Nephron progenitor cell (in vitro differentiated cells): Measurements from ENCODE around the gene LPAR2.

Experiments used
- DNase-seq: peaks from one replicate; pipeline ENCODE4 v3.0.0; 2021
- H3K27ac Mint-ChIP-seq: 2 replicates; pipeline ENCODE4 v1.8.0; 2021; ENCODE audit warnings: mild to moderate bottlenecking, moderate library complexity, mixed read lengths
- H3K27me3 Mint-ChIP-seq: 2 replicates; pipeline ENCODE4 v1.8.0; 2021; ENCODE audit warnings: mild to moderate bottlenecking, low read depth, mixed read lengths; ENCODE audit not compliant: poor library complexity
- H3K36me3 Mint-ChIP-seq: 2 replicates; pipeline ENCODE4 v1.8.0; 2021; ENCODE audit warnings: low read depth, mixed read lengths
- H3K4me1 Mint-ChIP-seq: 2 replicates; pipeline ENCODE4 v1.8.0; 2021; ENCODE audit warnings: mixed read lengths
- H3K4me3 Mint-ChIP-seq: 2 replicates; pipeline ENCODE4 v1.8.0; 2021; ENCODE audit warnings: mild to moderate bottlenecking, moderate library complexity, mixed read lengths
- H3K9me3 Mint-ChIP-seq: 2 replicates; pipeline ENCODE4 v1.8.0; 2021; ENCODE audit warnings: mild to moderate bottlenecking, moderate library complexity, mixed read lengths
- CTCF ChIP-seq: fragments of 200-600 bp; sonication (generic); IDR thresholded peaks from 2 replicates; pipeline ENCODE4 v1.5.0; 2021; ENCODE audit warnings: antibody characterized with exemption

LPAR2 gene

GRCh38 chr19:19655051-19655594 is 27.1 kb upstream of the LPAR2 start:
- Mint-ChIP-seq H3K4me3 (no peak overlapping the region), H3K27me3 (no peaks in the 10 kb centered on the region), H3K4me1 (no peaks in the 10 kb centered on the region), H3K36me3 (peaks cover 38% of the 10 kb centered on the region), H3K27ac (no peak overlapping the region), H3K9me3 (no peaks in the 10 kb centered on the region)
- DNase-seq: no peak
- TF ChIP-seq CTCF: no peak

- no peaks in the 10 kb centered on the region for H3K27me3 Mint-ChIP-seq
- TF ChIP-seq CTCF: no peak
- no peak overlapping the region for H3K27ac Mint-ChIP-seq
- no peaks in the 10 kb centered on the region for H3K4me1 Mint-ChIP-seq
- peaks cover 39% of the 10 kb centered on the region for H3K36me3 Mint-ChIP-seq
- DNase-seq: no peak
- no peaks in the 10 kb centered on the region for H3K9me3 Mint-ChIP-seq
- H3K4me3 Mint-ChIP-seq: no peak overlapping the region
Observed at GRCh38 chr19:19654441-19654840, 26.4 kb upstream of the LPAR2 start.

GRCh38 chr19:19653597-19654147 is 25.7 kb upstream of the LPAR2 start:
- TF ChIP-seq CTCF: no peak
- peaks cover 43% of the 10 kb centered on the region for H3K36me3 Mint-ChIP-seq
- no peak overlapping the region for H3K27ac Mint-ChIP-seq
- no peak overlapping the region for H3K4me3 Mint-ChIP-seq
- H3K4me1 Mint-ChIP-seq: no peaks in the 10 kb centered on the region
- no peaks in the 10 kb centered on the region for H3K27me3 Mint-ChIP-seq
- DNase-seq: no peak
- H3K9me3 Mint-ChIP-seq: no peaks in the 10 kb centered on the region

GRCh38 chr19:19652482-19653295 is 24.7 kb upstream of the LPAR2 start:
- Mint-ChIP-seq H3K27me3 (no peaks in the 10 kb centered on the region), H3K4me1 (no peaks in the 10 kb centered on the region), H3K36me3 (peaks cover 44% of the 10 kb centered on the region), H3K27ac (no peak overlapping the region), H3K4me3 (no peak overlapping the region), H3K9me3 (no peaks in the 10 kb centered on the region)
- no peak for DNase-seq
- no peak for TF ChIP-seq CTCF

- H3K9me3 Mint-ChIP-seq: no peaks in the 10 kb centered on the region
- H3K4me1 Mint-ChIP-seq: no peaks in the 10 kb centered on the region
- H3K4me3 Mint-ChIP-seq: no peak overlapping the region
- no peak for TF ChIP-seq CTCF
- H3K36me3 Mint-ChIP-seq: peaks cover 42% of the 10 kb centered on the region
- no peak overlapping the region for H3K27ac Mint-ChIP-seq
- no peaks in the 10 kb centered on the region for H3K27me3 Mint-ChIP-seq
- DNase-seq: no peak
Observed at GRCh38 chr19:19651076-19651475, 23.1 kb upstream of the LPAR2 start.
